GM10266 (cell line): ENCODE data around the gene ZYG11B.

ENCODE experiments used
- DNase-seq: peaks from one replicate; pipeline ENCODE4 v3.0.0; 2012; ENCODE audit errors: extremely low spot score
- TF ChIP-seq, protein P1 (sequence below): IDR thresholded peaks from 2 replicates; pipeline ENCODE4 v1.5.1; 2012; ENCODE audit warnings: mild to moderate bottlenecking, low read depth; ENCODE audit not compliant: control insufficient read depth, insufficient read depth; ENCODE audit errors: missing control alignments

ZYG11B gene

DNA sequence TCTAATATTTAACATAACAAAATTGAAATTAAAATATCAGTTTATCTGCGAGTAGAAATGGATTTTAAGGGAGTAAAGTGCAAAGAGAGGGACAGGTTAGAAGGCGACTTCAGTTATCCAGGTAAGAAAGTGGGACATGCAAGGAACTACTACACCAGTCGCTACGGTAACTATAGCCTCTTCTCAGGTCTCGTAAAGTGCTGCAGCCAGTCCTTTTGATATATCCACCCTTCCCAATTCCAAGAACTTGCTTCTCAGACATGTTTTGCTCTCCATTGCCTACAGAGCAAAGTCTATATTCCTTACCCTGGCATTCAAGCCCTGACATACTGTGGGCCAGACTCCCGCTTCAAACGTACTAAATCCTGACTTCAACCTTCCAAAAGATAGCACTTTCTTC, 30.6 kb upstream of the ZYG11B start:
- DNase-seq: no peak
- TF ChIP-seq, protein P1, sequence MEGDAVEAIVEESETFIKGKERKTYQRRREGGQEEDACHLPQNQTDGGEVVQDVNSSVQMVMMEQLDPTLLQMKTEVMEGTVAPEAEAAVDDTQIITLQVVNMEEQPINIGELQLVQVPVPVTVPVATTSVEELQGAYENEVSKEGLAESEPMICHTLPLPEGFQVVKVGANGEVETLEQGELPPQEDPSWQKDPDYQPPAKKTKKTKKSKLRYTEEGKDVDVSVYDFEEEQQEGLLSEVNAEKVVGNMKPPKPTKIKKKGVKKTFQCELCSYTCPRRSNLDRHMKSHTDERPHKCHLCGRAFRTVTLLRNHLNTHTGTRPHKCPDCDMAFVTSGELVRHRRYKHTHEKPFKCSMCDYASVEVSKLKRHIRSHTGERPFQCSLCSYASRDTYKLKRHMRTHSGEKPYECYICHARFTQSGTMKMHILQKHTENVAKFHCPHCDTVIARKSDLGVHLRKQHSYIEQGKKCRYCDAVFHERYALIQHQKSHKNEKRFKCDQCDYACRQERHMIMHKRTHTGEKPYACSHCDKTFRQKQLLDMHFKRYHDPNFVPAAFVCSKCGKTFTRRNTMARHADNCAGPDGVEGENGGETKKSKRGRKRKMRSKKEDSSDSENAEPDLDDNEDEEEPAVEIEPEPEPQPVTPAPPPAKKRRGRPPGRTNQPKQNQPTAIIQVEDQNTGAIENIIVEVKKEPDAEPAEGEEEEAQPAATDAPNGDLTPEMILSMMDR: no peak

DNA sequence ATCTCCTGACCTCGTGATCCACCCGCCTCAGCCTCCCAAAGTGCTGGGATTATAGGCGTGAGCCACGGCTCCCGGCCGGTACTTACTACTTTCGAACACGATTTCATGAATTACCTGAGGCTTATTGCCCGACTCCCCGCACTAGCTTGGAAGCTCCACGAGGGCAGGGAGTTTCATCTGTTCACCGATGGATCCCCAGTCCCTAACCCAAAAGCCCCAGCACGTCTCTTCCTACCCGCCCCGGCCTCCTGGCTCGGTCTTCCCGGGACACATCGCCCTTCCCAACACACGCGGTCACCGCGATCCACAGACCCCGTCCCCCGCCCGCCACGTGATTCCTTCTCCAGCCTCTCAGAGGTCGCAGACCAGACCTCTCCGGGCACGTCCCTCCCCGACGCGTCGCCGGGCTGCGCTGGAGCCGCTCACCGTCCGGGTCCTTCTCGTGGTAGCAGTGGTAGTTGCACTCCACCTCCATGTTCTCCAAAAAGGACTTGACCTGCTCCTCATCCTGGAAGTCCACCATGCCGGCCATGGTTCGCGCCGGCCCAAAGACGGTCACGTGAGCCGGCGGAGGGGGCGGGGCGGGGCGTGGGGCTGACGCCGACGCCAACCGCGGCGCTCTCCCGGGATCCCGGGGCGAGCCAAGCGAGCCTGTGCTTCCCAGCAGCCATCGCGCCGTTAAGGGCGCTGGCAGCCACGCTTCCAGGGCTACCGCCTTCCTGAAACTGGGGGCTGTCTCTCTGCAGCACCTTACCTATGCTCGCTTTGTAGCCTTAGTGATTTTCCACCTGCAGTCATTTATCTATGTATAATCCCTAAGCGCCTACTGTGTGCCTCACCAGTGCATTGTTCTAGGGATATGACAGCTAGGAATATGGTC, 28.2 kb upstream of the ZYG11B start, which contains the start of gene COA7:
TSS of gene COA7 (minus strand) at position 553 of the 880 bp plus-strand sequence. CDS start at position 532, 21 bp downstream.
- TF ChIP-seq, protein P1: no peak
- peak; percentile 76 for DNase-seq

DNA sequence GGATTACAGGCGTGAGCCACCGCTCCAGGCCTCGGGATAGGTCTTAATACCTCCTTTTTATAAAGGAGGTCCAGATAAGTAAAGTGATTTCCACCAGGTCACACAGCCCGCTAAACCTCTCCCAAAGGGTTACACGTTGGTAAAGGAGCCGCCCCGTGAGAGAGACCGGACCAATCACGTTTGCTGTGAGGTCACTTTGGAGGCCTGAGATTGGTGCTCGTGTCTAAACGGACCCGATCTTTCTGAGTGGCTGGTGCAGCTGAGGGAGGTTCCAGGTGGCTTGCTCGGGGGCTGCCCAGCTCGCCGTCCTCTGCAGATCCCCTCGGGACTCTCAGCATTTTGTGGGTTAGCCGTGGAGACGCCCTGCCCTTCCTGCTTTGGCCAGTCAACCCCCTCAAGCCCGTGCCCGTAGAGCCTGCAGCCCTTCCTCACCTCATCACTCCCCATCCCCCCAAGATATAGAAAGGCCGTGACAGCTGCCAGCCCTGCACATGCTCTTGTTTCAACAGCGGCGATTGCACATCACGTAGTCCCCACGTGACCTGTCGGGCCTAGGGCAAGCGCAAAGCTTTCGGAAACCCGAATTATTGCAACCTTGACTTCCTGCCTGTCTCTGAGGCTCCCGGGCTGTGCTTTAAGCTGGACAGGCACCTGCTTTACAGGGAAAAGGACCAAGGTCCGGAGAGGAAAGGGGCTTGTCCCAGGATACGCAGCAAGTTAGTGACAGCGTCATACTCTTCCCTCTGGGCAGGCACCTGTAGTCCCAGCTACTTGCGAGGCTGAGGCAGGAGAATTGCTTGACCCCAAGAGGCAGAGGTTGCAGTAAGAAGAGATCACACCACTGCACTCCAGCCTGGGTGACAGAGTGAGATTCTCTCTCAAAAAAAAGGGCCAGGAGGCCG, 23.1 kb upstream of the ZYG11B start:
- TF ChIP-seq, protein P1: no peak
- DNase-seq: peak; percentile 90

DNA sequence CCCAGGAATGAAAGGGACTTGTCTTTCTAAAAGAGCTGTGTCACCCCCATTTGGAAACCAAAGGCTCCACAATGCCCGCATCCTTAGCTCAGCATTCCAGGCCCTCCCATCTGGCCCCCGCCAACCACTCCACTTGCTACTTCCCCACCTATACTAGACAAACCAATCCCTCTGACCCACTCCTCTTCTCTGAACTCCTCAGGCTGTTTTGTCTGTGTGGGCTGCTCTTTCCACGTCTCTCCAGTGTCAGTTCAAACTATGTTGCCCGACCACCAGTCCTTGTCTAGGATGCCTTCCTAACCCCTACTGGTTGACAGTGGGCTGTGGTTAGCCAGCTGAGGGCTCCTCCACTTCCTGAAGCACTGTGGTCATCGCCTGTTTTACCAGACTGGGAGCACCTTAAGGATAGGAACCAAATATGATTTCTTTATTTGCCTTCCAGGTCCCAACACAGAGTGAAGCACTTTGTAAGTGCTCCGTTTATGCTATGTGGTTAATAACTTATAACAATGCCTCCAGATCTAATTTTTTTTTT, 20.1 kb upstream of the ZYG11B start:
- no peak for DNase-seq
- TF ChIP-seq, protein P1: no peak

DNA sequence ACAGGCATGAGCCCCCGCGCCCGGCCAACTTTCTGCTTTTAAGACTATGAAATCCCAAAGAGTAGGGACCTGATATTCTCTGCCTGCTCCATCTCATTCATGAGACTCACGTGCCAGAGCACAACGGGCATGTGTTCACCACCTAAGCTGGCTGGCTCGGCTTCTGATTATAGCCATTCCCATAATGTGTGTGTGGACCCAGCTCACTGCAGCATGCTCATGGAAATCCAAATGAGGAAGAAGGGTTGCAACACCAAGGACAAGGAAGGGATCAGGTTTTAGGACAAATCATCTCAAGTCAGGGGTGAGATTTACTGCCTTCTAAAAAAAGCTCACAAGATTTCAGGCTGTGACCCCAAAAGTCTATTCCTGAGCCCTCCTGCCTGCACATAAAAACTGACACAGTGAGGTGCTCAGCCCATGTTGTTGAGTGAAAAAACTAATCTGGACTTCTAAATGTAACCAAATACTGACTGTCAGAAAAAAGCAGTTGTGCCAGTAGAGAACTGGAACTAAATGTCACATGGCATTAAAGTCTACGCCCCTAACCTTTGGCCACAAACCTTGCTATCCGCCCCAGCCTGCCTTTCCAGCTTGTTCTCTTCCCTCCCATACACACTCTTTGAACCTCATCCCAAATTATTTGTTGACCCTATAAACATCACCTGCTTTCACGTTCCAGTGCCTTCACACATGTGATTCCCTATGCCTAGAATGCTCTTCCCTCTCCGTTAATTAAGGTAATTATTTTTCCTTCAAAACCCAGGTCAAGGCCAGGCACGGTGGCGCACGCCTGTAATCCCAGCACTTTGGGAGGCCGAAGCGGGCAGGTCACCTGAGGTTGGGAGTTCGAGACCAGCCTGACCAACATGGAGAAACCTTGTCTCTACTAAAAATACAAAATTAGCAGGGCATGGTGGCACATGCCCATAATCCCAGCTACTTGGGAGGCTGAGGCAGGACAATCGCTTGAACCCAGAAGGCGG, 19.0 kb upstream of the ZYG11B start:
- DNase-seq: no peak
- TF ChIP-seq, protein P1: no peak

DNA sequence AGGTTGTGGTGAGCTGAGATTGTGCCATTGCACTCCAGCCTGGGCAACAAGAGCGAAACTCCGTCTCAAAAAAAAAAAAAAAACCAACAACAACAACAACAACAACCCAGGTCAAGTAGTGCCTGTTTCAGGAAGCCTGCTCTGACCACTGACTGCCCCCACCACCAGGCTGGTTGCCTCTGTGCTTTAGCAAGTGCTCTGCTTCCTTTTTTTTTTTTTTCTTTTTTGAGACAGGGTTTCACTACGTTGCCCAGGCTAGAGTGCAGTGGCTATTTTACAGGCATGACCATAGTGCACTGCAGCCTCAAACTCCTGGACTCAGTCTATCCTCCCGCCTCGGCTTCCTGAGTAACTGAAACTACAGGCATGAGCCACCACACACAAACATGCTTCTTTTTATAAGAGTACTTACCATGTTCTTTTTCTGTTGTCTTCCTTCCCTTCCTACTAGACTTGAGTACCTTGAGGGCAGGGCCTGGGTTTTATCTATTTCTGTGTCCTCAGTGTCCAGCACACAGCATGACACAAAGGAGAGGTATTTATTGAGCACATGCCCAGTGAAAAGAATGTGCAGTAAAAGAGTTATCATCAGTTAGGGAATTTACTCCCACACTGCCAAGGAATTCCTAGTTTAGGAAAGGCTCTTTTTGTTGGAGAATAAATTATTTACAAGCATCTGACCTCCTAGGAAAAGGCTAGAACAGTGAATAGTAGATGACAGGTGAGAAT, 18.2 kb upstream of the ZYG11B start:
- DNase-seq: no peak
- TF ChIP-seq, protein P1: no peak
